Spleen (tissue), 11 donors: Measurements from ENCODE around the gene NUFIP2. TPM values are rescaled to one million over a fixed set of nuclear protein-coding genes. Genes with fewer than 3 reads are reported as not detected.
"Not testable (repeated sequence)": the region's sequence is repeated elsewhere in the genome, so short reads cannot be mapped to it uniquely, and the experiment has no call there.

Source experiments
- DNase-seq: peaks from one replicate; pipeline ENCODE4 v3.0.0-alpha.2; 2020
- H3K27ac ChIP-seq, 8 donors: fragments of 200-600 bp; sonication (generic) in 7 of 8; 1 replicate in 4 of 8; 2 replicates in 4 of 8; pipeline versions ENCODE4 v1.5.0 to v1.8.0; 2016 to 2021; ENCODE audit warnings: inconsistent platforms in 4 of 8, mild to moderate bottlenecking in 4 of 8, moderate library complexity in 1 of 8
- H3K27me3 ChIP-seq, 7 donors: fragments of 200-600 bp; sonication (generic) in 6 of 7; replicated peaks in 1 of 7; 1 replicate in 4 of 7; 2 replicates in 3 of 7; pipeline versions ENCODE4 v1.5.0 to v1.8.0; 2016 to 2021; ENCODE audit warnings: inconsistent platforms in 3 of 7, mild to moderate bottlenecking in 1 of 7
- H3K36me3 ChIP-seq, 6 donors: fragments of 200-600 bp; sonication (generic) in 5 of 6; 1 replicate in 4 of 6; 2 replicates in 2 of 6; pipeline versions ENCODE4 v1.5.0 to v1.8.0; 2016 to 2021; ENCODE audit warnings: inconsistent platforms in 2 of 6
- H3K4me1 ChIP-seq, 6 donors: fragments of 200-600 bp; sonication (generic) in 5 of 6; 1 replicate in 3 of 6; 2 replicates in 3 of 6; pipeline versions ENCODE4 v1.5.0 to v1.8.0; 2016 to 2021; ENCODE audit warnings: inconsistent platforms in 3 of 6
- H3K4me3 ChIP-seq, 8 donors: fragments of 200-600 bp; sonication (generic) in 7 of 8; 1 replicate in 4 of 8; 2 replicates in 4 of 8; pipeline versions ENCODE4 v1.5.0 to v1.8.0; 2016 to 2021; ENCODE audit warnings: inconsistent platforms in 4 of 8, mild to moderate bottlenecking in 4 of 8, moderate library complexity in 2 of 8
- H3K9me3 ChIP-seq, 8 donors: fragments of 200-600 bp; sonication (generic) in 7 of 8; 1 replicate in 4 of 8; 2 replicates in 4 of 8; pipeline versions ENCODE4 v1.5.0 to v1.8.0; 2016 to 2021; ENCODE audit warnings: inconsistent platforms in 4 of 8
- POLR2A ChIP-seq, 3 donors: fragments of 450-650 bp; IDR thresholded peaks; one replicate each; pipeline ENCODE4 v1.5.1; 2017; ENCODE audit warnings: antibody characterized with exemption in 3 of 3, mild to moderate bottlenecking in 1 of 3
- POLR2AphosphoS5 ChIP-seq, 3 donors: sonication (generic); formaldehyde crosslinking; IDR thresholded peaks; one replicate each; pipeline ENCODE4 v1.5.1; 2017; ENCODE audit warnings: antibody characterized with exemption in 3 of 3
- WGBS, 5 donors: extraction: QIAGEN DNeasy Blood & Tissue Kit in 3 of 5; methylation state at CpG; one replicate each; pipeline versions ENCODE4 v1.1.5 to v1.1.7; 2013 to 2018; 5-methylcytosine and 5-hydroxymethylcytosine counted together
- intact Hi-C: fragments of 100-400 bp; cut with DNase I; formaldehyde crosslinking; loops from one replicate; pipeline ENCODE4 v1.15.0; 2023; ENCODE audit warnings: low total_unique reads
- polyA plus RNA-seq, 3 donors: library from polyadenylated mRNA; stranded (reverse); fragments of 200-250 nt; gene quantifications; one replicate each; pipeline ENCODE4 v1.2.1, GENCODE V29; 2013
- total RNA-seq, 7 donors: library from RNA; depleted of rRNA in 3 of 7; stranded (reverse); fragments of >200 nt in 3 of 7; fragmentation: NEBNext Ultra II Directional in 4 of 7; extraction: Animal tissue kit (Norgen Biotek cat#: 25700) in 4 of 7; gene quantifications; one replicate each; pipeline versions ENCODE4 v1.1.0 to v1.2.1, GENCODE V29; 2016 to 2021
- TF ChIP-seq, protein P1 (sequence below), 11 experiments: fragments of 200-600 bp in 7 of 11; fragments of 450-650 bp in 4 of 11; sonication (generic) in 4 of 11; IDR thresholded peaks in 8 of 11; conservative IDR thresholded peaks in 3 of 11; 1 replicate in 7 of 11; 2 replicates in 4 of 11; pipeline versions ENCODE4 v1.4.0 to v1.8.0; 2016 to 2021; ENCODE audit warnings: antibody characterized with exemption in 11 of 11, inconsistent platforms in 4 of 11, mild to moderate bottlenecking in 1 of 11
- donor health status: healthy with polysubstance abuse.
- donor health status: DM: no; HTN: no; CAD: no; lungs with moderate emphysema.
- donor health status: DM: no; HTN: no; CAD: no.
- donor health status: Bipolar disorder and iron deficiency.
- donor health status: healthy.
- donor health status: DM: no; HTN: no; CAD: no.
- donor health status: DM: yes; HTN: yes; CAD: no.

Gene NUFIP2
- total and polyA plus RNA-seq, 10 donors = 8.7 to 68.4 (median 54.9) TPM

DNA sequence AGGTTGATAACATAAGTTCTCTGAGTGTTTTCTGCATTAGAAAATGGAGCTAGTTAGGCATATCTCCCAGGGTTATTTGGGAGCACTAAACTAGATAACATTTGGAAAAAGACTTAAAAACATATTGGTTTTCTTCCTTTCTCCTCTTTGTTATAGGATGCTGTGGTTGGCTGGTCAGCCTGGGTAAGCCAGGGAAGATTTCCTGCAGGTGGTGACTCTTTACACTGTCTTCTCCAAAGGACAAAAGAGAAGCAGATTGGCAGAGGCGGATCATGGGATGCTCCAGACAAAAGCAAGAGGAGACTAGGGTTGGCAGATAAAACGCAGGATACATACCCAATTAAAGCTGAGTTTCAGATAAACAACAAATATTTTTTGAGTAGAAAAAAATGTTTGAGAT lies 53.5 kb downstream of the NUFIP2 start:
- intact Hi-C loops = no loop called here
- DNase-seq = no peak
- H3K9me3 ChIP-seq = no peaks in the 10 kb centered on the region
- no peaks in the 10 kb centered on the region for H3K27me3 ChIP-seq
- WGBS, 5 donors = 46 to 75% (median 70%) methylated on average over 2 of the region's 2 CpGs
- peak overlapping the region in 3 of 8 donors; percentile 33 to 54 (median 47) for H3K27ac ChIP-seq
- TF ChIP-seq, protein P1, sequence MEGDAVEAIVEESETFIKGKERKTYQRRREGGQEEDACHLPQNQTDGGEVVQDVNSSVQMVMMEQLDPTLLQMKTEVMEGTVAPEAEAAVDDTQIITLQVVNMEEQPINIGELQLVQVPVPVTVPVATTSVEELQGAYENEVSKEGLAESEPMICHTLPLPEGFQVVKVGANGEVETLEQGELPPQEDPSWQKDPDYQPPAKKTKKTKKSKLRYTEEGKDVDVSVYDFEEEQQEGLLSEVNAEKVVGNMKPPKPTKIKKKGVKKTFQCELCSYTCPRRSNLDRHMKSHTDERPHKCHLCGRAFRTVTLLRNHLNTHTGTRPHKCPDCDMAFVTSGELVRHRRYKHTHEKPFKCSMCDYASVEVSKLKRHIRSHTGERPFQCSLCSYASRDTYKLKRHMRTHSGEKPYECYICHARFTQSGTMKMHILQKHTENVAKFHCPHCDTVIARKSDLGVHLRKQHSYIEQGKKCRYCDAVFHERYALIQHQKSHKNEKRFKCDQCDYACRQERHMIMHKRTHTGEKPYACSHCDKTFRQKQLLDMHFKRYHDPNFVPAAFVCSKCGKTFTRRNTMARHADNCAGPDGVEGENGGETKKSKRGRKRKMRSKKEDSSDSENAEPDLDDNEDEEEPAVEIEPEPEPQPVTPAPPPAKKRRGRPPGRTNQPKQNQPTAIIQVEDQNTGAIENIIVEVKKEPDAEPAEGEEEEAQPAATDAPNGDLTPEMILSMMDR (IDR thresholded peaks at IDR 0.05 in 8 of 11, conservative IDR thresholded peaks at IDR 0.05 in 3 of 11) = no peak
- TF ChIP-seq POLR2A (IDR thresholded peaks at IDR 0.05) (no peak), POLR2AphosphoS5 (IDR thresholded peaks at IDR 0.05) (no peak)
- peaks cover 0 to 20% (median 8%) of the 10 kb centered on the region in 6 donors for H3K4me1 ChIP-seq
- H3K36me3 ChIP-seq = no peaks in the 10 kb centered on the region
- H3K4me3 ChIP-seq = no peak overlapping the region

DNA sequence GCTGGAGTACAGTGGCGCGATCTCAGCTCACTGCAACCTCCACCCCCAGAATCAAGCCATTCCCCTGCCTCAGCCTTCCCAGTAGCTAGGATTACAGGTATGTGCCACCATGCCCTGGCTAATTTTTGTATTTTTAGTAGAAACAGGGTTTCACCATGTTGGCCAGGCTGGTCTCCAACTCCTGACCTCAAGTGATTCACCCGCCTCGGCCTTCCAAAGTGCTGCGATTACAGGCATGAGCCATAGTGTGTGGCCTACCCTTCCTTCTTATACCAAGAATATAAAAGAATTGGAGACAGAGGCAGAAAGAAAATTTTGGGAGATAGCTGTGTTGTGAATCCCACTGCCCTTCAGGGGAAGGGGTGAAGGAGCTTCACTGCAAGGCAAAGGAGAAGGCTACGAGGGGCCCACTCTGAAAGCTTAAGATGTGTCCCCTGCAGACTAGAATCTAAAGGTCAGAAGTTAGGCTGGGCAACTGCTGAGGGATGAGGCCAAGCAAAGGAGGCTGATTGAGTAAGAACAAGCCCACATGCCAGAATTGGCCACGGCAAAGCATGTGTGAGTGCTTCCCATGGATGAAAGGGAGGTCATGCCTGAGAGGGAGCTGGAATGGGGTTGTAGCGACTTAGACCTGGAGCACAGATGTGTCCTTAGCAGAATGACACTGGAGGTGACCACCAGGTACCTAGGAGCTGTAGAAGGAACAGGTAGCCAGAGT lies 55.7 kb downstream of the NUFIP2 start:
- DNase-seq = no peak
- 72 to 88% (median 78%) methylated on average over 8 of the region's 8 CpGs for WGBS, 5 donors
- H3K36me3 ChIP-seq = no peaks in the 10 kb centered on the region
- H3K4me1 ChIP-seq = peaks cover 0 to 20% (median 8%) of the 10 kb centered on the region in 6 donors
- peak overlapping the region in 1 of 8 donors; percentile 35 for H3K27ac ChIP-seq
- H3K27me3 ChIP-seq = no peaks in the 10 kb centered on the region
- TF ChIP-seq, protein P1 (IDR thresholded peaks at IDR 0.05 in 8 of 11, conservative IDR thresholded peaks at IDR 0.05 in 3 of 11) = no peak
- TF ChIP-seq POLR2AphosphoS5 (IDR thresholded peaks at IDR 0.05) (no peak), POLR2A (IDR thresholded peaks at IDR 0.05) (no peak)
- H3K4me3 ChIP-seq = no peak overlapping the region
- intact Hi-C loops = no loop called here
- H3K9me3 ChIP-seq = no peaks in the 10 kb centered on the region

DNA sequence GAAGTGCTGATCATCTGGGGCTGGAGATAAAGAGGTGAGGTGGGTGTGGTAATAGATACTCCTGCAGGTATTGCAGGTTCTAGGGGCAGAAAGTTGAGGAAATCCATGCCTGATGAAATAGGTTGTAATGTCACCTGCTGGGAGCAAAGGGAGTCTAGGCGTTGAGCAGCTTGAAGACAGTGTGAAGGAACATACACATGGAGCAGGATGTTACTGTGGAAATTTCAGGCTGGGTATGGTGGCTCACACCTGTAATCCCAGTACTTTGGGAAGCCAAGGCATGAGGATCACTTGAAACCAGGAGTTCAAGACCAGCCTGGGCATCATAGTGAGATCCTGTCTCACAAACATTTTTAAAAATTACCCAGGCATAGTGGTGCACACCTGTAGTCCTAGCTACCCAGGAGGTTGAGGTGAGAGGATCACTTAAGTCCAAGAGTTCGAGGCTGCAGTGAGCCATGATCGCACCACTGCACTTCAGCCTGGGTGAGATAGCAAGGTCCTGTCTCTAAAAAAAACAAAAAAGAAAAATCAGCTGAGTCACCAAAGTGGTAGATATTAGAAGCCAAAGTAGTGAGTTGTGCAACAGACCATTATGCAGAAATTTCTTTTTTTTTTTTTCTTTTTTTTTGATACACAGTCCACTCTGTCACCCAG lies 56.3 kb downstream of the NUFIP2 start:
- H3K36me3 ChIP-seq = no peaks in the 10 kb centered on the region
- H3K4me3 ChIP-seq = no peak overlapping the region
- peak overlapping the region in 1 of 8 donors; percentile 35 for H3K27ac ChIP-seq
- no peaks in the 10 kb centered on the region for H3K9me3 ChIP-seq
- intact Hi-C loops = no loop called here
- WGBS, 5 donors = 69 to 94% (median 73%) methylated on average over 3 of the region's 3 CpGs
- peaks cover 0 to 20% (median 8%) of the 10 kb centered on the region in 6 donors for H3K4me1 ChIP-seq
- H3K27me3 ChIP-seq = no peaks in the 10 kb centered on the region
- DNase-seq = no peak
- TF ChIP-seq, protein P1 (IDR thresholded peaks at IDR 0.05 in 8 of 11, conservative IDR thresholded peaks at IDR 0.05 in 3 of 11) = no peak
- TF ChIP-seq POLR2A (IDR thresholded peaks at IDR 0.05) (no peak), POLR2AphosphoS5 (IDR thresholded peaks at IDR 0.05) (no peak)

DNA sequence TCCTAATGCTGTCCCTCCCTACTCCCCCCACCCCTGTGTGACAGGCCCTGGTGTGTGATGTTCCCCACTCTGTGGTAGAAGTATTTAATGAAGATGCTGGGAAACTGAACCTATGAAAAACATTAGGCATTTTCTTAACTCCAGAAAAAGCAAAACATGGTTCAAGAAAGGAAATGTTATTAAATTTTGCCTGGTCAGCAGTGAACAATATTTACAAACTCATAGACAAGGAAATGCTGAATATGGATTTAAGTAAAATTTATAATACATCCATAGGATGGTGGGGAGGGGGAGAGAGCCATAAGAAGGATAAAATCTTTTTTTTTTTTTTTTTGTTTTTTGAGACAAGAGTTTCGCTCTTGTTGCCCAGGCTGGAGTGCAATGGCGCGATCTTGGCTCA lies 58.0 kb downstream of the NUFIP2 start:
- Histone ChIP-seq H3K27ac (no peak overlapping the region), H3K4me3 (no peak overlapping the region), H3K9me3 (no peaks in the 10 kb centered on the region), H3K27me3 (no peaks in the 10 kb centered on the region), H3K4me1 (peaks cover 0 to 12% (median 3%) of the 10 kb centered on the region in 6 donors), H3K36me3 (no peaks in the 10 kb centered on the region)
- TF ChIP-seq POLR2AphosphoS5 (IDR thresholded peaks at IDR 0.05) (no peak), POLR2A (IDR thresholded peaks at IDR 0.05) (no peak)
- TF ChIP-seq, protein P1 (IDR thresholded peaks at IDR 0.05 in 8 of 11, conservative IDR thresholded peaks at IDR 0.05 in 3 of 11) = no peak
- DNase-seq = no peak
- intact Hi-C loops = no loop called here
- WGBS, 5 donors = 90 to 100% (median 96%) methylated on average over 3 of the region's 3 CpGs

GRCh38 chr17:29234972-29235371 lies 59.0 kb downstream of the NUFIP2 start:
- intact Hi-C loops, H3K4me3 ChIP-seq, H3K36me3 ChIP-seq, H3K27ac ChIP-seq, H3K4me1 ChIP-seq, H3K9me3 ChIP-seq, H3K27me3 ChIP-seq, DNase-seq: not testable (repeated sequence)
- WGBS, 5 donors = 78 to 93% (median 83%) methylated on average over 6 to 7 of the region's 7 CpGs
